Mesenchymal stem cell (in vitro differentiated cells and primary cell): Measurements from ENCODE around the gene ADGRE3.

Source experiments
- DNase-seq: peaks from one replicate; pipeline ENCODE4 v3.0.0-alpha.2; 2013
- H2AFZ ChIP-seq: one replicate; pipeline ENCODE4 v1.6.1; 2013; ENCODE audit warnings: low read depth, mild to moderate bottlenecking, control low read depth, inconsistent platforms, low read length, moderate library complexity
- H2AK5ac ChIP-seq: 2 replicates; pipeline ENCODE4 v1.6.1; 2013; ENCODE audit warnings: low read length, moderate library complexity, mild to moderate bottlenecking, inconsistent platforms; ENCODE audit not compliant: severe bottlenecking
- H2BK120ac ChIP-seq: one replicate; pipeline ENCODE4 v1.6.1; 2013; ENCODE audit warnings: low read depth, mild to moderate bottlenecking, inconsistent platforms, low read length, moderate library complexity
- H2BK12ac ChIP-seq, 2 experiments: one replicate each; pipeline ENCODE4 v1.6.1; 2013; ENCODE audit warnings: inconsistent platforms in 2 of 2, low read length in 2 of 2, mild to moderate bottlenecking in 2 of 2, moderate library complexity in 2 of 2, control low read depth in 1 of 2
- H2BK15ac ChIP-seq: one replicate; pipeline ENCODE4 v1.6.1; 2013; ENCODE audit warnings: mild to moderate bottlenecking, low read depth, inconsistent platforms; ENCODE audit not compliant: poor library complexity, severe bottlenecking
- H2BK5ac ChIP-seq: 2 replicates; pipeline ENCODE4 v1.6.1; 2013; ENCODE audit warnings: low read depth, mild to moderate bottlenecking, low read length, control low read depth, inconsistent platforms; ENCODE audit not compliant: poor library complexity, severe bottlenecking
- H3K14ac ChIP-seq, 2 experiments: one replicate each; pipeline ENCODE4 v1.6.1; 2013; ENCODE audit warnings: inconsistent platforms in 2 of 2, low read length in 2 of 2, control low read depth in 1 of 2, mild to moderate bottlenecking in 1 of 2, moderate library complexity in 1 of 2
- H3K18ac ChIP-seq, 2 experiments: one replicate each; pipeline ENCODE4 v1.6.1; 2013; ENCODE audit warnings: inconsistent platforms in 2 of 2, low read length in 2 of 2, control low read depth in 1 of 2, low read depth in 1 of 2, mild to moderate bottlenecking in 1 of 2
- H3K23ac ChIP-seq, 2 experiments: one replicate each; pipeline ENCODE4 v1.6.1; 2013; ENCODE audit warnings: inconsistent platforms in 2 of 2, low read length in 2 of 2, mild to moderate bottlenecking in 2 of 2, moderate library complexity in 2 of 2, control low read depth in 1 of 2
- H3K27ac ChIP-seq: 2 replicates; pipeline ENCODE4 v1.5.1; 2013; ENCODE audit warnings: mild to moderate bottlenecking, moderate library complexity, low read length, control low read depth, inconsistent platforms; ENCODE audit not compliant: poor library complexity, severe bottlenecking
- H3K27me3 ChIP-seq, 2 experiments: 2 replicates each; pipeline versions ENCODE4 v1.6.1 to v1.7.0; 2013; ENCODE audit warnings: low read length in 2 of 2, mild to moderate bottlenecking in 2 of 2, moderate library complexity in 2 of 2, control low read depth in 1 of 2, inconsistent platforms in 1 of 2; ENCODE audit not compliant: control insufficient read depth in 1 of 2, insufficient read depth in 1 of 2
- H3K36me3 ChIP-seq, 2 experiments: 2 replicates each; pipeline versions ENCODE4 v1.6.1 to v1.7.0; 2013; ENCODE audit warnings: low read length in 2 of 2, control low read depth in 1 of 2, inconsistent platforms in 1 of 2, low read depth in 1 of 2, mild to moderate bottlenecking in 1 of 2; ENCODE audit not compliant: insufficient read depth in 2 of 2, control insufficient read depth in 1 of 2
- H3K4ac ChIP-seq, 2 experiments: one replicate each; pipeline ENCODE4 v1.6.1; 2013; ENCODE audit warnings: inconsistent platforms in 2 of 2, low read length in 2 of 2, mild to moderate bottlenecking in 2 of 2, moderate library complexity in 2 of 2, control low read depth in 1 of 2, low read depth in 1 of 2
- H3K4me1 ChIP-seq: 2 replicates; pipeline ENCODE4 v1.6.1; 2013; ENCODE audit warnings: low read depth, low read length, control low read depth; ENCODE audit not compliant: control insufficient read depth, insufficient read depth
- H3K4me2 ChIP-seq: 2 replicates; pipeline ENCODE4 v1.6.1; 2013; ENCODE audit warnings: low read length, mild to moderate bottlenecking, inconsistent platforms; ENCODE audit not compliant: poor library complexity, severe bottlenecking
- H3K4me3 ChIP-seq, 2 experiments: 2 replicates each; pipeline versions ENCODE4 v1.5.1 to v1.7.0; 2013; ENCODE audit warnings: low read length in 2 of 2, mild to moderate bottlenecking in 2 of 2, control low read depth in 1 of 2, low read depth in 1 of 2; ENCODE audit not compliant: insufficient read depth in 1 of 2
- H3K79me1 ChIP-seq: replicated peaks from 2 replicates; pipeline ENCODE4 v1.6.1; 2013; ENCODE audit warnings: mild to moderate bottlenecking, control low read depth, low read length, inconsistent platforms; ENCODE audit not compliant: poor library complexity, severe bottlenecking
- H3K9ac ChIP-seq: 2 replicates; pipeline ENCODE4 v1.7.0; 2013; ENCODE audit warnings: mild to moderate bottlenecking, low read length, moderate library complexity
- H3K9me3 ChIP-seq: 2 replicates; pipeline ENCODE4 v1.7.0; 2013; ENCODE audit warnings: mild to moderate bottlenecking, low read length; ENCODE audit not compliant: control insufficient read depth
- H4K8ac ChIP-seq: one replicate; pipeline ENCODE4 v1.6.1; 2013; ENCODE audit warnings: inconsistent platforms, mild to moderate bottlenecking, low read length, moderate library complexity
- H4K91ac ChIP-seq: one replicate; pipeline ENCODE4 v1.6.1; 2013; ENCODE audit warnings: mild to moderate bottlenecking, low read length, inconsistent platforms
- WGBS: methylation state at CpG from one replicate; pipeline ENCODE4 v1.1.7; 2013; ENCODE audit warnings: mixed read lengths; 5-methylcytosine and 5-hydroxymethylcytosine counted together

Gene ADGRE3

DNA sequence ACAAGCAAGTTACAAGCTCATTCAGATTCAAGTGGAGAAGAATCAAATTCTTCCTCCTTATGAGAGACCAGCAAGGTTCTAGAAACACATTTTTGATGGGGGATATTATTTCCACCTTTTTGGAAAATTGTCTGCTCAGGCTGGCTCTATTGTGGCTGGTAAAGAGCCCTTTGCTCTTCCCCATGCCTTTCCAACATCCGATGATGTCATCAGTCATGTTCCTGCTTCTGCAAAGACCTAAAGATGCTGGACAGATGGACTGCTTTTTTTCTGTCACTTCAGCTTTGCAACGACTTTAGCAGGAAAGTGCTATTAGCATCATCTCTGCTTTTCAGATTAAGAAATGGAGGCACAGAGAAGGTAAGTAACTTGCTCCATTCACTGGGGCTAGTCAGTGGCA is 4.2 kb downstream of the ADGRE3 start:
- no peak overlapping the region for H3K4ac ChIP-seq
- no peak overlapping the region for H2BK15ac ChIP-seq

DNA sequence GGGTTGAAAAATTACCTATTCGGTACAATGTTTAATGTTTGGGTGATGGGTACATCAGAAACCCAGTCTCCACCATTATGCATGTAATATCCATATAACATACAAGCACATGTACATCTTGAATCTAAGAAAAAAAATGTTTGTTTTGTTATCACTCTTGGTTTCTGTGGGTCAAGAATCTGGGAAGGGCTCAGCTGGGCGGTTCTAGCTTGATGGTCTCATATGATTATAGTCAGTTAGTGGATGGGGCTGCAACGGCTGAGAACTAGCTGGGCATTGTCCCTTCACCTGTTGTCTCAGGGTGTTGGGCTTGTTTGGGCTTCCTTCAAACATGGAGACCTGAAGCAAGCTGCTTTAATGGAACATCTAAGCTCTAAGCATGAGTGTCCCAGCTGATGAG is 4.7 kb downstream of the ADGRE3 start:
- Histone ChIP-seq H2AFZ (no peak overlapping the region), H3K27ac (no peak overlapping the region), H3K23ac (no peak overlapping the region), H4K8ac (no peak overlapping the region), H3K14ac (no peak overlapping the region), H3K4me3 (no peak overlapping the region), H3K4me1 (no peaks in the 10 kb centered on the region), H4K91ac (no peak overlapping the region), H3K18ac (no peak overlapping the region), H3K4ac (no peak overlapping the region), H3K4me2 (no peak overlapping the region), H3K36me3 (no peaks in the 10 kb centered on the region), H2AK5ac (no peak overlapping the region), H3K79me1 (no peaks in the 10 kb centered on the region), H2BK15ac (no peak overlapping the region), H2BK12ac (no peak overlapping the region), H3K9me3 (peaks cover 3% of the 10 kb centered on the region), H2BK5ac (no peak overlapping the region), H3K27me3 (peaks cover 0 to 7% of the 10 kb centered on the region in 2 experiments), H3K9ac (no peak overlapping the region), H2BK120ac (no peak overlapping the region)
- no peak for DNase-seq
- WGBS, result 50% methylated on average over 2 of the region's 3 CpGs

More for the DNA sequence above, 4.2 kb downstream of the ADGRE3 start:
- H2BK5ac ChIP-seq, result no peak overlapping the region
- H2AFZ ChIP-seq, result no peak overlapping the region
- H3K4me3 ChIP-seq, result no peak overlapping the region
- no peak overlapping the region for H2AK5ac ChIP-seq
- H4K8ac ChIP-seq, result no peak overlapping the region
- H3K9ac ChIP-seq, result no peak overlapping the region
- no peak for DNase-seq
- no peaks in the 10 kb centered on the region for H3K79me1 ChIP-seq
- no peaks in the 10 kb centered on the region for H3K36me3 ChIP-seq
- no peak overlapping the region for H2BK120ac ChIP-seq
- no peaks in the 10 kb centered on the region for H3K4me1 ChIP-seq
- H3K27me3 ChIP-seq, result peaks cover 0 to 7% of the 10 kb centered on the region in 2 experiments
- no peak overlapping the region for H3K18ac ChIP-seq
- peaks cover 3% of the 10 kb centered on the region for H3K9me3 ChIP-seq
- no peak overlapping the region for H3K14ac ChIP-seq
- no peak overlapping the region for H3K4me2 ChIP-seq
- H3K23ac ChIP-seq, result no peak overlapping the region
- 46% methylated on average over 2 of the region's 2 CpGs for WGBS
- H3K27ac ChIP-seq, result no peak overlapping the region
- no peak overlapping the region for H4K91ac ChIP-seq
- H2BK12ac ChIP-seq, result no peak overlapping the region

DNA sequence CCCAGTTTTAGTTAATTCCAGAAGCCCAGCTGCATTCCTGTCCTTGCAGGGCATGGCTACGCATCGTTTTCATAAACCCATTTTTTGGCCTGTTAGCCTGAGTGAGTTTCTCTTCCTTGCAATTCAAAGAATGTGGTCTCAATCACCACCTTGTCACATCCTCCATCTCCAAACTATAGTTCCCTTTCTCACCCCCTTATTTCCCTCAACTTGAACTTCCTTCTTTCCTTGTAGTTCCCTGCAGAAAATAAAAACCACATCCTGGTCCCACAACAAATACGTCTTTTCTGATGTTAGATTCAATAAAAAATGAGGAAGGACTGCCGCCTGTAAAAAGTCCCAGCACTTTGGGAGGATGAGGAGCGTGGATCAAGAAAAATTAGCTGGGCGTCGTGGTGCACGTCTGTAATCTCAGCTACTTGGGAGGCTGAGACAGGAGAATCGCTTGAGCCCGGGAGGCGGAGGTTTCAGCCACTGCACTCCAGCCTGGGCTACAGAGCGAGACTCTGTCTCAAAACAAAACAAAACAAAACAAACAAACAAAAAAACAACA is 13.2 kb downstream of the ADGRE3 start:
- Histone ChIP-seq H2BK120ac (no peak overlapping the region), H3K23ac (no peak overlapping the region), H2BK5ac (no peak overlapping the region), H3K4me1 (no peaks in the 10 kb centered on the region), H3K4ac (no peak overlapping the region), H4K8ac (no peak overlapping the region), H2AK5ac (no peak overlapping the region), H3K18ac (no peak overlapping the region), H2BK15ac (no peak overlapping the region), H3K4me2 (no peak overlapping the region), H2AFZ (no peak overlapping the region), H3K36me3 (no peaks in the 10 kb centered on the region), H3K79me1 (no peaks in the 10 kb centered on the region), H3K27ac (no peak overlapping the region), H2BK12ac (no peak overlapping the region), H3K14ac (no peak overlapping the region), H4K91ac (no peak overlapping the region), H3K9me3 (no peaks in the 10 kb centered on the region), H3K9ac (no peak overlapping the region), H3K27me3 (no peaks in the 10 kb centered on the region), H3K4me3 (no peak overlapping the region)
- no peak for DNase-seq
- WGBS, result 84% methylated on average over 12 of the region's 12 CpGs

DNA sequence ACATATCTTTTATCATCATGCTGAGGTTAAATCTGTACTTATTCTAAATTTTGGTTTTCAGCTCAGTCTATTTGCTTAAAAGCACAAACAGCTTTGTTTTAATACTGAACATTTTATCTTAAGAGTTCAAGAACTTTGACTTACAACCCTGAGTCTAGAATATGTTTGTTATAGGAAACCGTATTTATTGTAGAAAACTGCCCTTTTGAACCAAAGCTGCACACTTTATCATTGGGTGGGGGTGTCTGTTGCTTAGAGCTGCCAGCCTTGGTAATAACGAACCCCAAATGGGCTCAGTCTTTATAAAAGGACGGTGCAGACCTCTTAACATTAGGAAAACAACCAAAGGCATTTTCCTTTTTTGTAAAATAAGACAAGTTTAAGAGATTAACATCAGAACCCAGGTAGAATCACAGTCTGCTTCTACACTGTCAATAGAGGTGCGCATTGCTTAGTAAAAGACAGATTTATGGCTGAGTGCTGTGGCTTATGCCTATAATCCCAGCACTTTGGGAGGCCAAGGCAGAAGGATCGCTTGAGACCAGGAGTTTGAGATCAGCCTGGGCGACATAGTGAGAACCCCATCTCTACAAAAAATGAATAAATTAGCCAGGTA is 14.7 kb downstream of the ADGRE3 start:
- Histone ChIP-seq H3K27me3 (no peaks in the 10 kb centered on the region), H4K8ac (no peak overlapping the region), H3K4me2 (no peak overlapping the region), H2AFZ (no peak overlapping the region), H3K18ac (no peak overlapping the region), H3K14ac (no peak overlapping the region), H3K9me3 (no peaks in the 10 kb centered on the region), H3K4me3 (no peak overlapping the region), H3K4ac (no peak overlapping the region), H4K91ac (no peak overlapping the region), H3K36me3 (no peaks in the 10 kb centered on the region), H3K27ac (no peak overlapping the region), H3K79me1 (no peaks in the 10 kb centered on the region), H2AK5ac (no peak overlapping the region), H2BK15ac (no peak overlapping the region), H3K4me1 (no peaks in the 10 kb centered on the region), H2BK12ac (no peak overlapping the region), H3K9ac (no peak overlapping the region), H2BK5ac (no peak overlapping the region), H2BK120ac (no peak overlapping the region), H3K23ac (no peak overlapping the region)
- 75% methylated on average over 4 of the region's 6 CpGs for WGBS
- no peak for DNase-seq
